Medulla oblongata (tissue), 1 donor: ENCODE data around the gene LCN9.
"Not testable (repeated sequence)": the region's sequence is repeated elsewhere in the genome, so short reads cannot be mapped to it uniquely, and the experiment has no call there.

Experiments
- DNase-seq: peaks from one replicate; pipeline ENCODE4 v3.0.0-alpha.2; 2015; ENCODE audit errors: extremely low spot score

LCN9 gene

DNA sequence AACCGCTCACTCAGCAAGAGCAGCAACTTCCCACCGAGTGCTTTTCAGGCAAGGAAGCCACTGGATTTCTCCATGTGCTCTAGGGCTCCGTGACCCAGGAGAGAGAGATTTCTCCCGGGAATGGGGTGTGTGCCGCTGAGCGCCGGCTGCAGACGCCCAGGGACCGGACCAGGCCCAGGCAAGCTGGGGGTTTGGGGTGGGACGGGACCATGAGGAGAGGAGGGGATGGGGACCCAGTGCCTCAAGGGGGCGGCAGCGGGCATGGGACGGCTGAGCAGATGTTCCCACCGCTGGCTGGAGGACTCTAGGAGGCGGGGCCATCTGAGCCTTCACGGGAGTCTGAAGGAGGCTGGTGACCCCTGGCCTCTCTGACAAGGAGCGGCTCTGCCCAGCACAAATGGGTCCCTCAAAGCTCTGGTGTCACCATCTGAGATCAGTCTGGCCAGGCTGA lies 8.5 kb downstream of the LCN9 start:
- DNase-seq, result no peak

DNA sequence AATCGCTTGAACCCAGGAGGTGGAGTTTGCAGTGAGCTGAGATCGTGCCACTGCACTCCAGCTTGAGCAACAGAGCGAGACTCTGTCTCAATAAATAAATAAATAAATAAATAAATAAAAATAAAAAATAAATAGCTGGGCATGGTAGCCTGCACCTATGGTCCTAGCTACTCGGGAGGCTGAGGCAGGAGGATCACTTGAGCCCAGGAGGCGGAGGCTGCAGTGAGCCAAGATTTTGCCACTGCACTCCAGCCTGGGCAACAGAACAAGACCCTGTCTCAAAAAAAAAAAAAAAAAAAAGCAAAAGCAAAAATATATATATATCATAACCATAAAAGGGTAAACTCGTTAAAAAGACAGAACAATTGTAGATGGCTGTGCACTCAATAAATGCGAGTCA lies 9.7 kb downstream of the LCN9 start:
- DNase-seq, result not testable (repeated sequence)

DNA sequence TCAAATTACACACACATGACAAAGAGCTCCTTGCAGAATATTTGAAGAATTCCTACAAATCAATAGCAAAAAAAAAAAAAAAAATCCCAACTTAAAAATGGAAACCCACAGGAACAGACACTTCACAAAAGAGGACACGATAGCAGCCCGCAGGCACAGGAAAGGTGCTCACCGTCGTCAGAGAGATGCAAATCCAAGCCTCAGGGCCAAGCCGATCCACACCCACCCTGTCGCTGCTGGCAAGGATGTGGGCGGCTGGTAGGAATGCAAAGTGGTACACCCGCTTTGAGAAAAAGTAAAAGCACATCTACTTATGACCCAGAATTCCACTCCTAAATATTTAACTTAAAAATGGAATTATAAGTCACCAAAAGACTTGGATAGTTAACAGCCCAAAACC lies 10.8 kb downstream of the LCN9 start:
- no peak for DNase-seq

DNA sequence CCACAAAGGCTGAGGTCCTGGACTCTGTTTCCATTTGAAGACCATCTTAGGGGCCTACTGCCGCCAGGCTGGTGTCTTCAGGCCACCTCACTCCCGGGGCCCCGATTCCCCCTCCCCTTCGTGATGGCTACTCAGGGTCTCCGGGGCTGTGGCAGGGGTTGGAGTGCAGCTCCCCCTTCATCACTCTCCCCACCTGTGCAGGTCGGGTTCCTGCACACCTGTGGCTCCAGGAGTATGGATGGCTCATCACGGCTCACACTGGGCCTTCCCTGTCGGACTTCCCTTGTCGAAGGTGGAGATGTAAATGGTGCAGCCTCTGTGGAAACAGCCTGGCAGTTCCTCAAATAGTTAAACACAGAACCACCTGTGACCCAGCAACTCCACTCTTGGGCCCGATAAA lies 11.9 kb downstream of the LCN9 start:
- DNase-seq, result no peak

DNA sequence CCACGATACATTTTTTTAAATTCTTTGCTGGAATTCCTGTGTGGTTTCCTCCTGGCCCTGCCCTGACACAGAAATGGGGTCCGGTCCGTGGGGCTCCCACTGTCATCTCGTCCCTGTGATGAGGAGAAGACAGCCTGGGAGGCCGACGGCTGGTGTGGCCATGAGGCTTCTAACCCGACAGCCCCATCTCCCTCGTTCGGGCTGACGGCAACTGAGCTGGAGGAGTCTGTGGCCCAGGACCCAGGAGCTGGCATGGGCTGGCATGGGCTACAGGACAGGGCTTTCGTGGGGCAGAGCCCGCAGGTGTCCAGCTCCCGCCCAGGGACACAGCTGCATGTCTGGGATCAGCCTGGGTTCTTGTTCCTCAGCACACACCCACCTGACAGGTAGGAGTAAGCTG lies 13.8 kb downstream of the LCN9 start:
- DNase-seq, result no peak

DNA sequence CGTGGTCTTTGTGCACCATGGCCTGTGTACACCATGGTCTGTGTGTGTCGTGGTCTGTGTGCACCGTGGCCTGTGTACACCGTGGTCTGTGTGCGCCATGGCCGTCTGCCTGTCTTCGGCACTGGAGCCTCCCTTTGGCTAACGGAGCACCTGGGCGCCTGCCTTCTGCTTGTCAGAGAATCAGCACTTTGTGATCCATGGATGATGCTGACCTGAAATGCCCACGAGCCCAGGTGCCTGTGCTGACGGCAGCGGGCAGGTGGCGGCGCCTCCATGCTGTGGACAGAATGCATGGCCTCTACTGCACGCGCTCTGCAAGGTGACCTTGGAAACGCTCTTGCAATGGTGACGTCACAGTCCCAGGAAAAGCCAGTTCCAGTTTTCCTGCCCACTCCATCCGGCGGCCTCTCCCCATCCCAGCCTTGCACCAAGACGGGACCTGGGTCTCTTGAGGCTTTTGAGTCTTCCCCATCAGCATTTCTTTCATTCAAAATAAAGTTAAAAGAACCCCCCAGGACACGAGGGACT lies 14.6 kb downstream of the LCN9 start:
- no peak for DNase-seq

DNA sequence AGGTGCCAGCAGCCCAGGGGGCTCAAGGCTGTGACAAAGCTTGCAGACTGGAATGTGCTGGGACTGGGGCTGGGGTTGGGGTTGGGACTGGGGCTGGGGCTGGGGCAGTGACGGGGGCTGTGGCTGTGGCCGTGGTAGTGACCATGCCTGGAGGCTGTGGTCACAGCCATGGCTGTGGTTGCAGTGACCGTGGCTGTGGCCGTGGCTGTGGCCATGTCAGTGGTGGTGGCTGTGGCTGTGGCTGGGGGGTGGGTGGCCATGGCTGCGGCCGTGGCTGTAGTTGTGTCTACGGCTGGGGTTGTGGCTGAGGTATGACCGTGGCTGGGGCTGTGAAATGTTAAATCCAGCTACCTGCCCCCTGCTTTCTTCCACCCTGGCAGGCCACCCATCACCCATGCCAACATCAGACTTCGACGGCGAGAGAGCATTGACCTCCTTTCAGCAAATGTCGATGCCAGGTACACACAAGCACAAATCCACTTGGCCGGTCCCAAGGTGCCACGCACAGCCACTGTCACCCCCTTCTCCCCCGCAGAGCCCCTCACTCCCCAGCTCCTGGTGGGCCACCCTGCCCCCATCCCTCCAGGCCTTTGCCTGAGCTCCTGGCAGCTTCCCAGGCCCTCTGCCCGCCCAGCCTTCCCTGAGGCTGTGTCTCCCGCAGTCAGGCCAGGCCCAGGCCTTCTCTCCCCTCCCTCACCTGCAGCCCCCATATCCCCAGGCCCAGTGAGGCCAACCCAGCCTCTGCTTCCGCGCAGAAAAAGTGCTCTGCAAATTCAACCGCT lies 15.3 kb downstream of the LCN9 start:
- no peak for DNase-seq

DNA sequence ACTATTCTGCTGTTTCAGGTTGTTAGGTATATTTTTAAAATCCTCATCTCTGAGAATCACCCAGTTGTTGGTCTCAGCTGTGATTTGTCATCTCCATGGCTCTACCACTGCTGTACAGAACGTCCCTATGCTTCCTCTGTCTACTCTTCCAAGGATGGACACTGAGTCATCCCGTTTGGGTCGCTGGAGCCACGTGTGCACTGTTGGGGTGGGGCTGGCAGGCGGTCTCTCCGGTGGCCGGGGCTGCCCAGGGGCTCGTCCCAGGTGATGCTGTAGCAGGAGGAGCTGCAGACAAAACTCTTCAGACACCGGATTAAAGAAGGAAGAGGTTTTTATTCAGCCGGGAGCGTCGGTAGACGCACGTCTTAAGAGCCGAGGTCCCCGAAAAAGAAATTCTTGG lies 16.9 kb downstream of the LCN9 start:
- no peak for DNase-seq

DNA sequence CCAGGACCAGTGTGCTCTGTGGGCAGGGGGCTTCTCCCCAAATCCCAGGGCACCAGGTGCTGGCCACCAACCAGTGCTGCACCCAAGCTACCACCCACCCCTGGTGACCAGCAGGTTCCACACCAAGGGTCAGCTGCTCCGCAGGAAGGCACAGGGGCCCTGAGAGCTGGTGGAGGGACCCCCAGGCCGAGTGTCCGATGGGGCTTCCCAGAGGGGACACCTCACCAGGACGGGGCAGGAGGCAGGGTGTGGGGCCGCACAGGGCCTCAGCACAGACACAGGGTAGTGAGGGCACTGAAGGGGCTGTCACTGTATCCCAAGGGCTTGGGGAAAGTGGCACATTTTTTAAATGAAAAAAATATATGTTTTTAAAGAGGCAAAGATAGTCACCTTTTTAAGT lies 18.1 kb downstream of the LCN9 start:
- no peak for DNase-seq

DNA sequence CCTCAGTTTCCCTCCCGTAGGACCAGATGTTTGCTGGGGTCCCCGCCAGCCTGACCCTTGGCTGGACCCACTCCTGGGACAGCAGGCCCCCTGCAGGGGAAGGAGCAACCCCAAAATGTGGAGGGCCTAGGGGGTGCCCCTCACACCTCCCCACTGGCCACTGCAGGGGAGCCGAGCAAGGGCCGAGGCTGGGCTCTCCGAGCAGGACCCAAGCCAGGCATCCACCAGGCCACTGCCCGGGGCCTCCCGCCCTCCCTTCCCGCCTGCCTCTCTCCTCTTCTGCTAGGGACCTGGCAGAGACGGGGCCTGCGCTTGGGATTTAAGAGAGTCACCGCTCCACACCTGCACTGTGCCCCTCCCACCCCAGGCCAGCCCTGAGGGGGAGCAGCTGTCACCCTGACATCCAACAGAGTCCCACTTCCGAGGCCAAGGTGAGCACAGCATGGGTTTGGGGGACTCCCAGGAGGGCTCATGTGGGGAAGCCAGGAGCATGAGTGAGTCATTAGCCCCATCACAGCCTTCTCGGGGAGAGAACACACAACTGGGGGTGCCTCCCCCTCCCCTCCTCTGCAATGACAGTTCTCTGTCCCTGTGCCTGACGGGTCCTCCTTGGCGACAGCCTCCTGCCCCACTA lies 20.4 kb downstream of the LCN9 start:
- DNase-seq, result no peak

DNA sequence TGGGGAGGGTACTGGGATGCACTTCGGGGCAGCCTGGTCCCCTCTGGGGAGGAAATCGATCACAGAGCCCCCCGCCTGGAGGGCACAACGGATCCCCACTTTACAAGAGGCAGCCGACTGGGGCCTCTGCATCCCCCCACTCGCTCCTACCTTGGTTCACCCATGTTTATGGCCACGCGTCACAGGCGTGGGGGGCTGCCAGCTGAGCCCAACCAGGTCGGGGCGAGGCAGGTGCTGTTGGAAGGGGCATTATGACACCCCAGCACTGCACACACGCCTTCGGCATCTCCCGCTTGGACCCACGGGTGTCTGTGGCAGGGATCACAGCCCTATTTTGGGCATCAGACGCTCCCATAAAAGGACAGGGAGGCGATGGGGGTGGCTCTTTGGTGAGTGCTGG lies 21.6 kb downstream of the LCN9 start:
- DNase-seq, result no peak

DNA sequence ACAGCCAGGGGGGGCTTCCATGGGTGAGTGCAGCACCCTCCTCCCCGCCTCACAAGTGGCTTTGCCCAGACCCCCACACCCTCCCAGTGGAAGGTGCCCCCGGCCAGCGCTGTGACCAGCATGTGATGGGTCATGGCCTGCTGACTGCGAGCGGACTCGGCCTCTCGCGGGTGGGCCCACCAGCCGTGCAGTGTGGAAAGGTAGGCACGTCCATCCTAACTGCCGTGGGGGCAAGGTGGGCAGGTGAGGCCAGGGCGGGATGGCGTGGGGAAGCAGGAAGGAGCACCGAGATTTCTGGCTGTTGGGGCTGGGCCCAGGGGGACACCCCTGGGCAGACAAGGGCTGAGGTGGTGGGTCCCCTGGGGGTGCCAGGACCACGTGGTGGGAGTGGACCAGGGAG lies 24.1 kb downstream of the LCN9 start:
- DNase-seq, result no peak

DNA sequence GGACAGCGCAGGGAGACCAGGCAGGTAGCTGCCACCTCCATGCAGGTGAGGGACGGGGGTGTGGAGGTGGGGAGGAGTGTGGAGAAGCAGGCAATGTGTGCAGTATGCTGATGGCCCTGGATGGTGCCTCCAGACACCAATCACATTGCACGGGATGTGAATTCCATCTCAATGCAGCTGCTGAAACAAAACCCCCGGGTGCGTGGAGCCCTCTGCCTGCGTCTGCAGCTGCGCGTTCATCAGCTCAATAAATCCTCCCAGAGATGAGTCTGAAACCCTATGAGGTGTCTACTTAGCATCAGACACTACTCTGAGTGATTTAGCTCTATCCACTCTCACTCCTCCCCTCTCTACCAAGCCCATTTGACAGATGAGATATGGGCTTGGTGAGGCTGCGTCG lies 25.9 kb downstream of the LCN9 start:
- DNase-seq, result no peak

DNA sequence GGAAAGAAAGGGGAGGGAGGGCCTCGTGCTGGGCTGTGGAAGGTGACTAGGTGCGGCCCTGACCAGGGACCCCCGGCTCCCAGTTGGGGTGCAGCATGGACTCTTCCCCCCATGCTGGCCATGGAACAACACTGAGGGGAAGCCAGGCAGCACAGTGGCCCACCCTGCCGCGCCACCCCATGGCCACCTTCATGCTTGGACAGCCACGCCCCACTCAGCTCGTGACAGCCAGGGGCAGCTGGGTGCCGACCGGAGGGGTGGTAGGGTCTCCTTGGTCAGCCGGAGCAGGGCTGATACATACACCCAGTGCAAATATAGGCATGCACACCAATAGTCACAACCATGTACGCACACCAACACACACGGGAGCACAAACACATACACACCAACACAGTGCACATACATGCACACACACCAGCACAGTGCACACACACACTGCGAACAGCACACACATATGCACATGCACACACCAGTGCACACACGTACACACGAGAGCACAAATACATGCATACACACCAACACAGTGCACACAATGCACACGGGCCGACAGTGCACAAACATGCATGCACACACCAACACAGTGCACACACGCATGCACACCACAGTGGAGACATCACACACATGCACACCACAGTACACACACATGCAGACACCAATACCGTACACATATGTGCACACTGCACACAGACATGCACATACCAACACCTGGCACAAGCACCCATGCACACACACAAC lies 27.9 kb downstream of the LCN9 start:
- no peak for DNase-seq

DNA sequence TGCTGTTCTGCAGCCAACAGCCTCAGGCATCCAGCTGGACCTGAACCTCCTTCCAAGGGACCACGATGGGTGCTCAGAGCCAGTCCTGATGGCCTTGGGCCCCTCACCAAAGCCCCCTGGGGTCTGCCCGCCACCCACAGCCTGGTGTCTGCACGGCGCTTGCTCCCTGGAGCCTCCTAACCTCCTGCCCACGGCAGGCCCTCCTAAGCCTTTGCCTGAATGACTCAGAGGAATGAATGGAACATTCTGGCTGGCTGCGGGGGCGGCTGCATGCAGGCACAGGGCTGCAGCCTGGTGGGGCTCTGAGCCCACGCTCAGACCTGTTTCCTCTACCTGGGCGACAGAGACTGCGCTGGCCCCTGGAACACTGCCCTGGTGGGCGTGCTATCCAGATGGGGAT lies 29.3 kb downstream of the LCN9 start:
- DNase-seq, result no peak

DNA sequence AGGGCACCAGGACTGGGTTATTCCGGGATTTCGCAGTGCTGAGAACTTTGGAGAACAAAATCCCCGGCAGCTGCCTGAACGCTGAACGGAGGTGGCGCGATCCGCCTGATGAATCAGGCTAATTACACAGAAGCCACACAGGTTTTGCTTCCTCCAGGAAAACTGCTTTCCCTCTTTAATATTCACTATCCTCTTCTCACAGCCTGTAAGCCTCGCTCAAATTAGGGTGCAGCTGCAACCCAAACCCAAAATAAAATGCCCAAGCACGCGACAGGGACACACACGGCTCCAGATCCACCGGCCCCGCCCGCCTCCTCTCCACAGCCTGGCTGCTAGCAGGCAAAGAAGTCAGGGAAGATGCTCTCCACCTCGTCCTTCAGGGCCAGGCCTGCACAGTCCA lies 30.2 kb downstream of the LCN9 start:
- DNase-seq, result no peak

DNA sequence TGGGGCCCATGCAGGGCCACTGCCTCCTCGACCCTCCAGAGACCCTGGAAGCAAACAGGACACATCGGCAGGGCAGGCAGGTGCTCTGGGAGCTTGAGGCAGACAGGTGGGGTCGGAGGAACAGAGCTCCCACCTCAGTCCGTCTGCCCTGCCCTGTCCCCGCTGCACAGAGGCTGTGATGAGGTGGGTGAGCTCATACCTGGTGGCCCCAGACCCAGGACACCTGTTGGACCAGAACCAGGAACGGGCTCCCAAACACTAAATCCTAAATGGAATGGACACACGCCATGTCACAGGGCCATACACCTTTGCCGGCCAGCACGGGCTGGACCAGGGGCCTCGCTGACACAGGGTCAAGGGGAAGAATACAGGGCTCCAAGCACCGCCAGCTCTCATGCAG lies 30.7 kb downstream of the LCN9 start:
- no peak for DNase-seq

DNA sequence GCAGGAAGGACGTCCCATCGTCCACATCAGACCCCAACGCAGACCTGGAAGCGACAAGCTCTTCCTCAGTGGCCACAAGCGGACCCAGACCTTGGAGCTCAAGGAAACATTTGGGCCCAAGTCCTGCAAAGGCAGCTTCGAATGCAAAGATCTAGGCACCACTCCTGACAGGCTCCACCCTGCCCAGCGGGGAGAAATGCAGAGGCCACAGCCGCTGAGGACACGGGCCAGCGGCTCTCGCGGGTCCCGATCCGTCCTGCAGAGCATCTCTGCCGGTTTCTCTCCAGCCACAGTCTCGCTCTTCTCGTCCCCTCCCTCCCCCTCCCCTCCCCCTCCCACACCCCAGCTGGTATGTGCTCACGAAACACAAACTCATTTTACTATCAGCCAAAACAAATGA lies 31.3 kb downstream of the LCN9 start:
- no peak for DNase-seq

DNA sequence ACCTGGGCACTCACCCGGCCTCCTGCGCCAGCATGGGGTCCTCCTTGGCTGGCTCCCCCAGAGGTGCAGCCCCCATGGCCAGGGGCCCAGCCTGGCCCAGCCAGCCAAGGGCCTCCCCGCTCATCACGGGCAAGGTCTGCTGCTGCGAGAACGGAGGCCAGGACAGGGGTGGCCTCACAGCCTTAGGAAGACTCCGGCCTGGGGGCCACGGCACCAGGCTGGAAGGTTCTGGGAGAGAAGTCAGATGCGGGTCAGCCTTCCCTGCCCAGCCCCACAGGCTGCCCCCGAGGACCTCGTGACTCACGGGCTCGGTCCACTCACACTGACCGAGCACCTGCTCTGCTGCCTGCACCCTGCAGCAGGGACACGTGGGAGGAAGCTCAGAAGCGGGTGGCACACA lies 31.9 kb downstream of the LCN9 start:
- DNase-seq, result no peak

DNA sequence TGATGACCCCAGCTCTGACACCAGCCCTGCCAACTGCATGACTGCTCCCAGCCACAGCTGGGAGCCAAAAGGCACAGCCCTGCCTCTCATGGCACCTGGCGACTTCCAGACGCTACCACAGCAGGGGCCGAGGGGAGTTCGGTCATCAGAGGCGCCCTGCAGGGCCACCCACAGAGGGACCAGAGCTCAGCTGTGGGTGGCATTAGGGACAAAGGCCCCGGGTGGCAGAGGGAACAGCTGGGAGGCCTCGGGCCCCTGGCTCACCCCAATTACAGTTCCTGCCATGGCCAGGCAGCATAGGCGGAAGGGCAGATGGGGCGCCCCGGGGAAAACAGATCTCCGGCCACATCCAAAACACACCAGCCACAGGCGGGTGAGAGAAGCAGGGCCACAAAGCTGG lies 32.5 kb downstream of the LCN9 start:
- no peak for DNase-seq

DNA sequence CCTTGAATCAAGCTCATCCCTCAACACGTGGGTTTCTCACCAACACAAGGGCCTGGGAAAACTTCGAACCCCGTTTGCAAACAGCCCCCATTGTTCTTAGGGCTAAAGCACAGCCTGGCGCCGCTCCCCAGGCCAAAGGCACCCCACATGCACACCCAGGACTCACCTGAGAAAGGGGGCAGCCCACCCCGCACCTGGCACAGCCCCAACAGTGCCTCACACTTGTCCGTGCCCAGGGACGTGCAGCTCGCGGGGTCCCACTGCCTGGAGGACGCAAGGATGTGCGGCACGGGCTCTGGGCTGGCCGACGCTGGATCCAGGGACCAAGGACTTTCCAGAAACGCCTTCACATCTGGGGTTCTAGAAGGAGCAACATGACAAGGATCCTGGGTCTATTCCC lies 33.3 kb downstream of the LCN9 start:
- DNase-seq, result no peak

DNA sequence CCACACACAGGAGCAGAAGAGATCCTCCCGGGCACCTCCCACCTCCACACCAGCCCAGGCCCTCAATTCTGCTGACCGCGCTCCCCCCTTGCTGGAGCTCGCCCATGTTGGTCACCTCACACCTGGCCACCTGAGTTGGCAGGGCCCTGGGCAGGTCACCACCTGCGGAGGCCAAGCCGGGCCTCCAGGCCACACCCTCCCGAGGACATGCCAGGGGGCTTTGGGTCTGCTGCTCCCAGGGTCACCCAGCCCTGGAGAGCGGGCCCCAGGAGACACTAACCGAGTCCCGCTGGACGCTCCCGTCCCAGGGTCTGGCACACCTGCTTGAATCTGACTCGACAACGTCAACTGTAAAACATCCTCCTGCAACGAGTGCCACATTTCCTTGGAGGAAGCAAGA lies 34.1 kb downstream of the LCN9 start:
- DNase-seq, result no peak

DNA sequence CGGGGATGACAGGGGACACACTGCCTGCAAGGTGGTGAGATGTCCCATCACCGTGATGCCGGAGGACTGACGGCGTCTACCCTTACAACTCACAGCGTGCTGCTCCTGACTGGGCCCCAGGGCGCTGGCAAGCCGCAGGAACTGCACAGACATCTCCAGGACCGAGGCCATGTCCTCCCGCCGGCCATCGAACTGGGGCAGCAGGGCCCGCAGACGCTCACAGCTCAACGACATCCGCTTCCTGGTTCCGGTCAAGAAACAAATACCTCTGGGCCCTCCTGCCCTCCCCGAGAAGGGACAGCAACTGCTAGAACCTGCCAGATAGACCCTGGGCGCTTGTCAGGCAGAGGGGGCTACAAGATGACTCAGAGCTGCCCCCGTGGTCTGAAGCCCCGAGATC lies 35.1 kb downstream of the LCN9 start:
- DNase-seq, result no peak
